Neural crest cell (in vitro differentiated cells): Measurements from ENCODE around the gene PANK4. TPM values are rescaled to one million over a fixed set of nuclear protein-coding genes. Genes with fewer than 3 reads are reported as not detected.

Experiments used
- DNase-seq: peaks from one replicate; pipeline ENCODE4 v3.0.0; 2021; ENCODE audit warnings: low read depth, mixed read lengths, low spot score
- H3K27ac Mint-ChIP-seq: one replicate; pipeline ENCODE4 v1.8.0; 2021; ENCODE audit warnings: mild to moderate bottlenecking, mixed read lengths; ENCODE audit not compliant: unreplicated experiment
- H3K27me3 Mint-ChIP-seq: 2 replicates; pipeline ENCODE4 v1.8.0; 2021; ENCODE audit warnings: low read depth, mild to moderate bottlenecking, mixed read lengths
- H3K36me3 Mint-ChIP-seq: 2 replicates; pipeline ENCODE4 v1.8.0; 2021; ENCODE audit warnings: low read depth, mild to moderate bottlenecking, mixed read lengths
- H3K4me1 Mint-ChIP-seq: 2 replicates; pipeline ENCODE4 v1.8.0; 2021; ENCODE audit warnings: mixed read lengths
- H3K4me3 Mint-ChIP-seq: one replicate; pipeline ENCODE4 v1.8.0; 2021; ENCODE audit warnings: mild to moderate bottlenecking, mixed read lengths
- H3K9me3 Mint-ChIP-seq: 2 replicates; pipeline ENCODE4 v1.8.0; 2021; ENCODE audit warnings: mixed read lengths
- total RNA-seq: library from RNA; stranded (reverse); gene quantifications from 2 replicates; pipeline ENCODE4 v1.2.1, GENCODE V29; 2021
- TF ChIP-seq, protein P1 (sequence below): fragments of 200-600 bp; sonication (generic); conservative IDR thresholded peaks from 2 replicates; pipeline ENCODE4 v1.5.0; 2021; ENCODE audit warnings: antibody characterized with exemption, mild to moderate bottlenecking

Gene PANK4
- total RNA-seq, 1 donor from 2014 or later: 65.5 TPM

GRCh38 chr1:2559509-2560298 lies 33.3 kb upstream of the PANK4 start:
- DNase-seq: no peak
- Mint-ChIP-seq H3K27me3 (no peaks in the 10 kb centered on the region), H3K4me3 (no peak overlapping the region), H3K27ac (no peak overlapping the region), H3K36me3 (no peaks in the 10 kb centered on the region), H3K9me3 (no peaks in the 10 kb centered on the region), H3K4me1 (peaks cover 8% of the 10 kb centered on the region)
- TF ChIP-seq, protein P1, sequence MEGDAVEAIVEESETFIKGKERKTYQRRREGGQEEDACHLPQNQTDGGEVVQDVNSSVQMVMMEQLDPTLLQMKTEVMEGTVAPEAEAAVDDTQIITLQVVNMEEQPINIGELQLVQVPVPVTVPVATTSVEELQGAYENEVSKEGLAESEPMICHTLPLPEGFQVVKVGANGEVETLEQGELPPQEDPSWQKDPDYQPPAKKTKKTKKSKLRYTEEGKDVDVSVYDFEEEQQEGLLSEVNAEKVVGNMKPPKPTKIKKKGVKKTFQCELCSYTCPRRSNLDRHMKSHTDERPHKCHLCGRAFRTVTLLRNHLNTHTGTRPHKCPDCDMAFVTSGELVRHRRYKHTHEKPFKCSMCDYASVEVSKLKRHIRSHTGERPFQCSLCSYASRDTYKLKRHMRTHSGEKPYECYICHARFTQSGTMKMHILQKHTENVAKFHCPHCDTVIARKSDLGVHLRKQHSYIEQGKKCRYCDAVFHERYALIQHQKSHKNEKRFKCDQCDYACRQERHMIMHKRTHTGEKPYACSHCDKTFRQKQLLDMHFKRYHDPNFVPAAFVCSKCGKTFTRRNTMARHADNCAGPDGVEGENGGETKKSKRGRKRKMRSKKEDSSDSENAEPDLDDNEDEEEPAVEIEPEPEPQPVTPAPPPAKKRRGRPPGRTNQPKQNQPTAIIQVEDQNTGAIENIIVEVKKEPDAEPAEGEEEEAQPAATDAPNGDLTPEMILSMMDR: no peak

DNA sequence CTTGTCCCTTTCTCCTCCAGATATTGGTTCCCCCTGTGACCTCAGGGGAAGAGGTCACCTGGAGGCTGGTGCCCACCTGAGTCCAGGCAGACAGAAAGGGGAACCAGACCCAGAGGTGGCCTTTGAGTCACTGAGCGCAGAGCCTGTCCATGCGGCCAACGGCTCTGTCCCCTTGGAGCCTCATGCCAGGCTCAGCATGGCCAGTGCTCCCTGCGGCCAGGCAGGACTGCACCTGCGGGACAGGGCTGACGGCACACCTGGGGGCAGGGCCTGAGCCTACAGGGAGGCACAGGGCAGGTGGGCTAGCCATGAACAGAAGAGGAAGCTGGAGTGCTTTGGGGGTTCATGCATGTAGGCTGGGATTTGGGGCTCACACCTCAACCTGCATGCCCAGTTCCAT lies 32.5 kb upstream of the PANK4 start:
- no peaks in the 10 kb centered on the region for H3K27me3 Mint-ChIP-seq
- no peaks in the 10 kb centered on the region for H3K36me3 Mint-ChIP-seq
- H3K4me3 Mint-ChIP-seq: no peak overlapping the region
- peaks cover 8% of the 10 kb centered on the region for H3K4me1 Mint-ChIP-seq
- TF ChIP-seq, protein P1: no peak
- no peak overlapping the region for H3K27ac Mint-ChIP-seq
- DNase-seq: no peak
- H3K9me3 Mint-ChIP-seq: no peaks in the 10 kb centered on the region

DNA sequence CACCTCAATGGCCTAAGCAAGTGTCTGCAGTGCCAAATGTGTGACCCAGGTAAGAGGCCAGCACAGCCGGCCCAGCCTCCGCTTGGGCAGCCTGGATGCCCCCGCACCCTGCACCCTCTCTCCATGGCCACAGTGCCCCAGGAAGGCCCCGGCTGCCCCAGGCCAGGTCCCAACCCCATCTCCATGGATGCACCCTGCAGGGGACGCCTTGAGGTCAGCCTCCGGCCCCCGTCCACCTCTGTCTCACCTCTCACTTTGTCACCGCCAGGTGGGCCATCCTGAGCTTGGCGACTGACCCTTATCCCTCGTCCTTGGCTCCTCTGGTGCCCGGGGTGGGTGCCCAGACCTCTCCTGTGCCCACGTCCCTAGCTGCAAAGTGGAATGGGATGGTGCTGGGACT lies 32.0 kb upstream of the PANK4 start:
- Mint-ChIP-seq H3K27ac (peak overlapping the region; percentile 71), H3K4me3 (no peak overlapping the region), H3K9me3 (no peaks in the 10 kb centered on the region), H3K27me3 (no peaks in the 10 kb centered on the region), H3K36me3 (no peaks in the 10 kb centered on the region), H3K4me1 (peaks cover 8% of the 10 kb centered on the region)
- TF ChIP-seq, protein P1: no peak
- no peak for DNase-seq

- no peaks in the 10 kb centered on the region for H3K36me3 Mint-ChIP-seq
- H3K4me3 Mint-ChIP-seq: no peak overlapping the region
- no peaks in the 10 kb centered on the region for H3K27me3 Mint-ChIP-seq
- H3K9me3 Mint-ChIP-seq: no peaks in the 10 kb centered on the region
- TF ChIP-seq, protein P1: no peak
- DNase-seq: no peak
- H3K27ac Mint-ChIP-seq: peak overlapping the region; percentile 35
- peaks cover 4% of the 10 kb centered on the region for H3K4me1 Mint-ChIP-seq
Measured at GRCh38 chr1:2557482-2558400, 31.3 kb upstream of the PANK4 start.

- H3K4me3 Mint-ChIP-seq: no peak overlapping the region
- H3K27ac Mint-ChIP-seq: peak overlapping the region; percentile 86
- no peaks in the 10 kb centered on the region for H3K9me3 Mint-ChIP-seq
- H3K4me1 Mint-ChIP-seq: peaks cover 4% of the 10 kb centered on the region
- no peaks in the 10 kb centered on the region for H3K27me3 Mint-ChIP-seq
- TF ChIP-seq, protein P1: no peak
- no peaks in the 10 kb centered on the region for H3K36me3 Mint-ChIP-seq
- DNase-seq: no peak
Measured at GRCh38 chr1:2556678-2557481, 30.5 kb upstream of the PANK4 start.
